Measurements from ENCODE around the gene NADSYN1. TPM values are rescaled to one million over a fixed set of nuclear protein-coding genes. Genes with fewer than 3 reads are reported as not detected.

Gene NADSYN1
- total RNA-seq, 1 donor from 2014 or later = 66.7 TPM

DNA sequence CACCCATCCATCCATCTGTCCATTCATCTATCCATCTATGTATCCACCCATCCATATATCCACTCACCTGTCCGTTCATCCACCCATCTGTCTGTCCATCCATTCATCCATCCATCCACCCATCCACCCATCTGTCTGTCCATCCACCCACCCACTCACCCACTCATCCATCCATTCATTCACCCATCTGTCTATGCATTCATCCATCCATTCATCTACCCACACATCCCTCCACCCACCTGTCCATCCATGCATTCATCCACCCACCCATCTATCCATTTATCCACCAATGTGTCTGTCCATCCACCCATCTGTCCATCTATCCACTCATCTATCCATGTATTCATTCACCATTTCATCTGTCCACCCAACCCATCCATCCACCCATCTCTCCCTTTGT lies 33.3 kb downstream of the NADSYN1 start:
- no peak for TF ChIP-seq CTCF (IDR thresholded peaks at IDR 0.05; ENCODE audit: insufficient read depth, low read length, poor library complexity, severe bottlenecking)
- DNase-seq (ENCODE audit: low read depth) = no peak
- Histone ChIP-seq H3K36me3 (ENCODE audit: control insufficient read depth, insufficient read depth, low read length) (peaks cover 1% of the 10 kb centered on the region), H3K27me3 (ENCODE audit: control insufficient read depth, insufficient read depth, low read length) (no peaks in the 10 kb centered on the region), H3K4me3 (ENCODE audit: low read depth, low read length) (no peak overlapping the region)

DNA sequence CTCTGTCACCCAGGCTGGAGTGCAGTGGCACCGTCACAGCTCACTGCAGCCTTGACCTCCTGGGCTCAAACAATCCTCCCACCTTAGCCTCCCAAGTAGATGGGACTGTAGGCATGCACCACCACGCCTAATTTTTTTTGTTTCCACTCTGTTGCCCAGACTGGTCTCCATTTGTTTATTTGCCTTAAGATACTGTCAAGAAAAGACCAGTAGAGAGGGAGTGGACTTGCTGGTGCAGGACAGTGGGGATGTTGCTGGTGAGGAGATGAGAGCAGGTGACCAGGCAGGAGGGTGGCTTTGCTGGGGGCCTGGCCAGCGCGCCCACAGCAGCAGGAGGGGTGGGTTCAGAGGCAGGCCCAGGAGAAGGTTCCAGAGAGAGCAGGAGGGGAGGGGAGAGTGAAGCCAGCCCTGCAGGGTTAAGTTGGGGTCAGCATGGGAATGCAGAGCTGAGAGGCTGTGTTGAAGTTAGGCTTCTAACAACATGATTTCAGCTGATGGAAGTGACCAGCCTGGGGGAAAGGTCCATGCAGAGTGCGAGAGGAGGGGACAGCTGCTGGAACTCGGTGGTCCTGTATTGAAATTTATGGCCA lies 35.8 kb downstream of the NADSYN1 start:
- Histone ChIP-seq H3K4me3 (ENCODE audit: low read depth, low read length) (no peak overlapping the region), H3K27me3 (ENCODE audit: control insufficient read depth, insufficient read depth, low read length) (no peaks in the 10 kb centered on the region), H3K36me3 (ENCODE audit: control insufficient read depth, insufficient read depth, low read length) (peaks cover 3% of the 10 kb centered on the region)
- no peak for DNase-seq (ENCODE audit: low read depth)
- TF ChIP-seq CTCF (IDR thresholded peaks at IDR 0.05; ENCODE audit: insufficient read depth, low read length, poor library complexity, severe bottlenecking) = no peak

- no peaks in the 10 kb centered on the region for H3K27me3 ChIP-seq (ENCODE audit: control insufficient read depth, insufficient read depth, low read length)
- TF ChIP-seq CTCF (IDR thresholded peaks at IDR 0.05; ENCODE audit: insufficient read depth, low read length, poor library complexity, severe bottlenecking) = no peak
- H3K4me3 ChIP-seq (ENCODE audit: low read depth, low read length) = no peak overlapping the region
- peak; percentile 45 for DNase-seq (ENCODE audit: low read depth)
- peaks cover 2% of the 10 kb centered on the region for H3K36me3 ChIP-seq (ENCODE audit: control insufficient read depth, insufficient read depth, low read length)
These were observed 36.5 kb downstream of the NADSYN1 start for GRCh38 chr11:71489311-71490043.

GRCh38 chr11:71490044-71490730 lies 37.2 kb downstream of the NADSYN1 start:
- Histone ChIP-seq H3K27me3 (ENCODE audit: control insufficient read depth, insufficient read depth, low read length) (no peaks in the 10 kb centered on the region), H3K36me3 (ENCODE audit: control insufficient read depth, insufficient read depth, low read length) (peaks cover 2% of the 10 kb centered on the region), H3K4me3 (ENCODE audit: low read depth, low read length) (no peak overlapping the region)
- TF ChIP-seq CTCF (IDR thresholded peaks at IDR 0.05; ENCODE audit: insufficient read depth, low read length, poor library complexity, severe bottlenecking) = no peak
- no peak for DNase-seq (ENCODE audit: low read depth)

DNA sequence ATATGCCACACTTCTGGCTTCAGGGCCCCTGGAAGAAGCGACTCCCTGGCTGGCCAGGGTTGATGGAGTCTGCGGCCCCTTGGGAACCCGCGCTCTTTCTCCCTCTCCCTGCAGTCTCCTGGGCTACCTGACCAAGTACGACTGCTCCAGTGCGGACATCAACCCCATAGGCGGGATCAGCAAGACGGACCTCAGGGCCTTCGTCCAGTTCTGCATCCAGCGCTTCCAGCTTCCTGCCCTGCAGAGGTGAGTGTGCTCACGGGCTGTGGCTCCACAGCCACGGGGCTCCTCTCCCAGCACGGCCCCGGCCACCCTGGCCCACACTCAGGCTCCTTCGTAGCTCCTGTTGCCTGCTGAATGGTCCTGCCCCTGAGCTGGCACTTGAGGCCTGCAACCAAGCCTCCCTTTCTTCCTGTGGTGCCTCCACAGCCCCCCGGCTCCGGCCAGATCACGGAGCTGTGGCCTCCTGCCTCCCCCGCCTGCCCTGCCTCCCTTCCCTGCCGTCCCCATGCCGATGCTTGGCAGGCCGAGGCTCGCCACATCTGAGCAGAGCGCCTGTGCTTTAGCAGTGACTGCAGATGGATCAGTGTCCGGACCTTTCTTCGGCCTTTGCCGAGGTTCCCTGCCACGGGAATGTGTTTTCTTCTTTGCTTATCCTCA lies 37.9 kb downstream of the NADSYN1 start:
- Histone ChIP-seq H3K27me3 (ENCODE audit: control insufficient read depth, insufficient read depth, low read length) (no peaks in the 10 kb centered on the region), H3K36me3 (ENCODE audit: control insufficient read depth, insufficient read depth, low read length) (peaks cover 2% of the 10 kb centered on the region), H3K4me3 (ENCODE audit: low read depth, low read length) (no peak overlapping the region)
- no peak for DNase-seq (ENCODE audit: low read depth)
- no peak for TF ChIP-seq CTCF (IDR thresholded peaks at IDR 0.05; ENCODE audit: insufficient read depth, low read length, poor library complexity, severe bottlenecking)
